Fibroblast of the aortic adventitia (primary cell): ENCODE data around the gene ZNF778. TPM values are rescaled to one million over a fixed set of nuclear protein-coding genes. Genes with fewer than 3 reads are reported as not detected.
"Not testable (repeated sequence)": the region's sequence is repeated elsewhere in the genome, so short reads cannot be mapped to it uniquely, and the experiment has no call there.

Experiments
- DNase-seq: peaks from one replicate; pipeline ENCODE4 v3.0.0-alpha.2; 2010; ENCODE audit warnings: low read depth
- H3K4me3 ChIP-seq: 2 replicates; pipeline ENCODE4 v1.5.1; 2011; ENCODE audit warnings: low read depth, mild to moderate bottlenecking, control low read depth, low read length, moderate library complexity
- CTCF ChIP-seq: IDR thresholded peaks from 2 replicates; pipeline ENCODE4 v1.5.1; 2011; ENCODE audit warnings: mild to moderate bottlenecking, low read length, control low read depth, inconsistent platforms; ENCODE audit not compliant: insufficient read depth
- total RNA-seq: library from RNA; depleted of rRNA; stranded (reverse); fragments of >200 nt; gene quantifications from 2 replicates; pipeline ENCODE4 v1.2.3, GENCODE V29; 2012; ENCODE audit warnings: low replicate concordance

Gene ZNF778
- total RNA-seq, 1 donor: 8.0 TPM

- H3K4me3 ChIP-seq: no peak overlapping the region
- no peak for TF ChIP-seq CTCF
- peak; percentile 34 for DNase-seq
Measured at GRCh38 chr16:89261691-89262563, 44.4 kb downstream of the ZNF778 start.

GRCh38 chr16:89264800-89265550 is 47.5 kb downstream of the ZNF778 start:
- no peak for DNase-seq
- no peak overlapping the region for H3K4me3 ChIP-seq
- no peak for TF ChIP-seq CTCF

- TF ChIP-seq CTCF: no peak
- no peak overlapping the region for H3K4me3 ChIP-seq
- no peak for DNase-seq
Measured at GRCh38 chr16:89265647-89266046, 48.1 kb downstream of the ZNF778 start.

- TF ChIP-seq CTCF: no peak
- DNase-seq: no peak
- no peak overlapping the region for H3K4me3 ChIP-seq
Measured at GRCh38 chr16:89266521-89267134, 49.1 kb downstream of the ZNF778 start.

GRCh38 chr16:89267746-89268145 is 50.2 kb downstream of the ZNF778 start:
- H3K4me3 ChIP-seq, DNase-seq: not testable (repeated sequence)

GRCh38 chr16:89268585-89268984 is 51.1 kb downstream of the ZNF778 start:
- no peak for TF ChIP-seq CTCF

More at GRCh38 chr16:89268585-89268984, 51.1 kb downstream of the ZNF778 start:
- no peak for DNase-seq
- no peak overlapping the region for H3K4me3 ChIP-seq
